Prostate gland (tissue), 2 donors: ENCODE data around the gene ELP1. TPM values are rescaled to one million over a fixed set of nuclear protein-coding genes. Genes with fewer than 3 reads are reported as not detected.
A peak's percentile ranks its signal among the peaks of the same experiment; 100 is the strongest.

ENCODE experiments used
- DNase-seq: peaks from one replicate; pipeline ENCODE4 v3.0.0-alpha.2; 2019; ENCODE audit warnings: low spot score
- H3K27ac ChIP-seq, 2 donors: fragments of 200-600 bp; sonication (generic); 2 replicates each; pipeline ENCODE4 v1.5.1; 2017 to 2019
- H3K27me3 ChIP-seq: fragments of 200-600 bp; sonication (generic); replicated peaks from 2 replicates; pipeline ENCODE4 v1.5.1; 2019; ENCODE audit not compliant: insufficient read depth
- H3K36me3 ChIP-seq, 2 donors: fragments of 200-600 bp; sonication (generic); 1 replicate in 1 of 2; 2 replicates in 1 of 2; pipeline versions ENCODE4 v1.5.1 to v1.8.1; 2017 to 2019
- H3K4me1 ChIP-seq: fragments of 200-600 bp; sonication (generic); replicated peaks from 2 replicates; pipeline ENCODE4 v1.5.1; 2019
- H3K4me3 ChIP-seq, 2 donors: fragments of 200-600 bp; sonication (generic); 2 replicates each; pipeline ENCODE4 v1.5.1; 2017 to 2019
- H3K9me3 ChIP-seq: fragments of 200-600 bp; sonication (generic); 2 replicates; pipeline ENCODE4 v1.5.1; 2017
- POLR2A ChIP-seq: fragments of 450-650 bp; IDR thresholded peaks from one replicate; pipeline ENCODE4 v1.6.1; 2016; ENCODE audit warnings: antibody characterized with exemption, mild to moderate bottlenecking
- POLR2AphosphoS5 ChIP-seq: sonication (generic); formaldehyde crosslinking; IDR thresholded peaks from one replicate; pipeline ENCODE4 v1.6.1; 2017; ENCODE audit warnings: antibody characterized with exemption
- WGBS: methylation state at CpG from one replicate; pipeline ENCODE4 v1.1.5; 2018; 5-methylcytosine and 5-hydroxymethylcytosine counted together
- intact Hi-C: fragments of 100-400 bp; cut with DNase I; formaldehyde crosslinking; loops from one replicate; pipeline ENCODE4 v1.14.2; 2022
- total RNA-seq, 2 donors: library from RNA; depleted of rRNA; stranded (reverse); fragments of >200 nt; gene quantifications; one replicate each; pipeline ENCODE4 v1.1.0, GENCODE V29; 2016
- TF ChIP-seq, protein P1 (sequence below), 4 experiments: fragments of 200-600 bp in 2 of 4; fragments of 450-650 bp in 2 of 4; sonication (generic) in 2 of 4; IDR thresholded peaks; 1 replicate in 3 of 4; 2 replicates in 1 of 4; pipeline ENCODE4 v1.5.1; 2016 to 2019; ENCODE audit warnings: antibody characterized with exemption in 4 of 4, mild to moderate bottlenecking in 2 of 4, moderate library complexity in 2 of 4

The ELP1 gene
- total RNA-seq, 2 donors from 2014 or later = 18.4 to 30.3 TPM

DNA sequence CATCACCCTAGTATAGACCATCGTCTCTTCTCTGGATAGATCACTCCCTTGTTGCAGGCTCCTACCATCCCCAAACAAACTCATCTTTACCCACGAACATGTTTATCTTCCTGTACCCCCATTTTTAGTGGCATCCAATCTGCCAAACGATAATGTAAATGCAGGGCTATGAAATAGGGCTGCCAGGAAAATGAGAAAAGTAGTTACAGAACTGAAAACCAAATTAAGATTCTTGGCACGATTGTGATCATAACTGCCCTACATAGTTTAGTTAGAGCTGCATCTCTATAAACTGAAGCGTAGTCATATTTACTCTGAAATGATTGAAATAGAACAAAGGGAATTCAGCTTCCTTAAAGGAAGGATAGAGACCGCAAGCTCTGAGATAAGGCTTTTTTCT, 26.4 kb upstream of the ELP1 start:
- no peak for DNase-seq

DNA sequence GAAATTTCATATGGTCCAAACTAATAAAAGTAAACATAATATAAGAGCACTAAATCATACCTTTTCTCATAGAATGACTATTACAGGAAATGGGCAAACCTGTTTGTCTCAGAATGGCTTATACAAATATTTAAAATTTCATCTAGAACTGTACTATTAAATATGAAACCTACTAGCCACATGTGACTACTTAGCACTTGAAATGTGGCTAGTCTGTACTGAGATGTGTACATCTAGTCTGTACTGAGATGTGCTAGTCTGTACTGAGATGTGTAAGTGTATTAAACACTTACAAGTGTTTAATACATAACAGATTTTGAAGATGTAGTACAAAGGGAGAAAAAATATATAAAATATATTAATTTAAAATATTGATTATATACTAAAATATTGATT, 22.7 kb upstream of the ELP1 start:
- intact Hi-C loops = no loop called here
- Histone ChIP-seq H3K36me3 (no peaks in the 10 kb centered on the region), H3K27ac (no peak overlapping the region), H3K9me3 (no peaks in the 10 kb centered on the region), H3K27me3 (no peaks in the 10 kb centered on the region), H3K4me1 (no peaks in the 10 kb centered on the region), H3K4me3 (no peak overlapping the region)
- DNase-seq = no peak
- TF ChIP-seq, protein P1, sequence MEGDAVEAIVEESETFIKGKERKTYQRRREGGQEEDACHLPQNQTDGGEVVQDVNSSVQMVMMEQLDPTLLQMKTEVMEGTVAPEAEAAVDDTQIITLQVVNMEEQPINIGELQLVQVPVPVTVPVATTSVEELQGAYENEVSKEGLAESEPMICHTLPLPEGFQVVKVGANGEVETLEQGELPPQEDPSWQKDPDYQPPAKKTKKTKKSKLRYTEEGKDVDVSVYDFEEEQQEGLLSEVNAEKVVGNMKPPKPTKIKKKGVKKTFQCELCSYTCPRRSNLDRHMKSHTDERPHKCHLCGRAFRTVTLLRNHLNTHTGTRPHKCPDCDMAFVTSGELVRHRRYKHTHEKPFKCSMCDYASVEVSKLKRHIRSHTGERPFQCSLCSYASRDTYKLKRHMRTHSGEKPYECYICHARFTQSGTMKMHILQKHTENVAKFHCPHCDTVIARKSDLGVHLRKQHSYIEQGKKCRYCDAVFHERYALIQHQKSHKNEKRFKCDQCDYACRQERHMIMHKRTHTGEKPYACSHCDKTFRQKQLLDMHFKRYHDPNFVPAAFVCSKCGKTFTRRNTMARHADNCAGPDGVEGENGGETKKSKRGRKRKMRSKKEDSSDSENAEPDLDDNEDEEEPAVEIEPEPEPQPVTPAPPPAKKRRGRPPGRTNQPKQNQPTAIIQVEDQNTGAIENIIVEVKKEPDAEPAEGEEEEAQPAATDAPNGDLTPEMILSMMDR (IDR thresholded peaks at IDR 0.05) = no peak
- TF ChIP-seq POLR2AphosphoS5 (no peak), POLR2A (no peak)

More for the DNA sequence above, 26.4 kb upstream of the ELP1 start:
- Histone ChIP-seq H3K9me3 (no peaks in the 10 kb centered on the region), H3K27ac (no peak overlapping the region), H3K27me3 (no peaks in the 10 kb centered on the region), H3K36me3 (no peaks in the 10 kb centered on the region), H3K4me1 (no peaks in the 10 kb centered on the region), H3K4me3 (no peak overlapping the region)
- WGBS = 60% methylated on average over 6 of the region's 6 CpGs
- intact Hi-C loops = no loop called here
- TF ChIP-seq POLR2A = no peak

DNA sequence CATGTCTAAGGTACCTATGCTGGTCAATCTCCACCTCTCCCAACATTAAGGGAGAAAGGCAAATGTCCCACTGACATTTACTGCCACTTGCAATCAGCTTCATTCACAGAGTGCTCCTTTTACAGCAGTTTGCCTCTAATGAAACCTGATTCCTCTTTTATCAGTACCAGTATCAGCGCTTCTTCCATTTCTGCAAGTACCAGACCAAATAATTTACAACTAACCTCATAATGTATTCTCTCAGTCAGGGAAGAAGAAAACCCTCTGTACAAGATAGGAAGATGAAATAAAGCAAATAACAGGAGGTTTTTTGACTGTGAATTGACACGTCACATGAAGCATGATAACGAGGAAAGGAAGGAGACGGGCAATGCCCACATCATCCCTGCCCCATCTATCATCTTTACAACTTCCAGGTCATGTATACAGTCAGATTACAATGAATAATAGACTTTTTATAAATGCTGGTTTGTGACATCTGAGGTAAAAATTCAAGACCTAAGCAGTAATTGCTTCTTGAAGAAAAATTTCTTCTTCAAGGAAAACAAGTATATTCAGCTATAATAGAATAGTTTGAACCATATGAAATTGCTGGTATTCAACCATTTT, 22.2 kb upstream of the ELP1 start:
- Histone ChIP-seq H3K9me3 (no peaks in the 10 kb centered on the region), H3K27ac (no peak overlapping the region), H3K4me1 (no peaks in the 10 kb centered on the region), H3K4me3 (no peak overlapping the region), H3K36me3 (no peaks in the 10 kb centered on the region), H3K27me3 (no peaks in the 10 kb centered on the region)
- DNase-seq = no peak
- WGBS = 48% methylated on average over 4 of the region's 4 CpGs
- intact Hi-C loops = no loop called here
- TF ChIP-seq POLR2A (no peak), POLR2AphosphoS5 (no peak)
- TF ChIP-seq, protein P1 (IDR thresholded peaks at IDR 0.05) = no peak

DNA sequence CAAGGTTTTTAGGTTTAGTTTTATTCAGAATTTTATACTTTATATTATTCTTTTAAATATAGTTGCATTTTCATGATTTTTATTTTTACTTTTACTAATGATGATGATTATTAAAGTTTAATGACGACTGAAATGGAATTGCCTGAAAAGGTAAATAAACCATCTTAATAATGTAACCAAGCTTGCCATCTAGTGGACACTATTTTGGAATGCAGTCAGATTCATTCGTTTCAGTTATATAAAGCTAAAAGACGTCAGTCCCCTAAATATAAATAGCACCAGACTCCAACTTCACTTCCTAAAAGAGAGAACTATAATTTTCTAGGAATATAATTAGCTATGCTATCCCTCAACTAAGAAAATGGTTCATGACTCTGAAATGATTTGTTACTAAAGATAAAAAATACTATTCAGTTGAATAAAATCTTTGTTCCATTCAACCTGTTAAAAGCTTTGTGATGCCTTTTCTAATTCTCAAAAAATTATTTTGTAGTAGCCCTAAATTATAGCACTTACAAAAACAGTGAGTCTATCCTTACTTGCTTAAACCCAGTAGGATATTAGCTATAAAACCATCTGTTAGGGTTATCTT, 20.2 kb upstream of the ELP1 start:
- intact Hi-C loops = no loop called here
- no peaks in the 10 kb centered on the region for H3K36me3 ChIP-seq
- H3K9me3 ChIP-seq = no peaks in the 10 kb centered on the region
- H3K27me3 ChIP-seq = no peaks in the 10 kb centered on the region
- TF ChIP-seq, protein P1 (IDR thresholded peaks at IDR 0.05) = peak in 3 of 4 experiments; percentile 61 to 79 (median 75)
- TF ChIP-seq POLR2AphosphoS5 = no peak
- no peak overlapping the region for H3K4me3 ChIP-seq
- no peak for DNase-seq
- 0% methylated on average over 3 of the region's 3 CpGs for WGBS
- no peak overlapping the region for H3K27ac ChIP-seq
- no peaks in the 10 kb centered on the region for H3K4me1 ChIP-seq

DNA sequence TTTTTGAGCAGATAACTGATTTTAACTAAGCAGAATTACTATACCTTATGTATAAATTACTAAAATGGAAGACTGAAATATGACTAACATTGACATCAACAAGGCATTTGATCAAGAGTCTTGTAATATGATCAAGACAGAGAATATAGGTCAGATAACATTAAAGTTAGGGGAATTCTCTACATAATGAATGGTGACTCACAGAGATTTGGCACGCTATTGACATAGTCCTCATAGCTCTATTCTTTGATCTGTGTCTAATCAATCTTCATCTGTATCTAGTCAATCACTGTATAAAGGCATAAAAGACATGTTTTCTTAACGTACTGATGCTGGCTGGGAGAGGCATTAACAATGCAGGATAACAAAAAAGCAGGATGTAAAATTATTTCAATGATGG, 17.7 kb upstream of the ELP1 start:
- Histone ChIP-seq H3K36me3 (no peaks in the 10 kb centered on the region), H3K4me1 (no peaks in the 10 kb centered on the region), H3K27ac (no peak overlapping the region), H3K4me3 (no peak overlapping the region), H3K27me3 (no peaks in the 10 kb centered on the region), H3K9me3 (no peaks in the 10 kb centered on the region)
- 75% methylated on average over 2 of the region's 2 CpGs for WGBS
- DNase-seq = no peak
- TF ChIP-seq, protein P1 (IDR thresholded peaks at IDR 0.05) = no peak
- TF ChIP-seq POLR2AphosphoS5 (no peak), POLR2A (no peak)
- intact Hi-C loops = no loop called here
